Measurements from ENCODE around the gene UTF1.

GRCh38 chr10:133186416-133187090, 43.5 kb upstream of the UTF1 start:
- no peak for TF ChIP-seq CTCF (IDR thresholded peaks at IDR 0.05)
- TF ChIP-seq POLR2A (IDR thresholded peaks at IDR 0.05): no peak

Data from vagina (tissue), 2 donors.